Measurements from ENCODE around the gene NMS. TPM values are rescaled to one million over a fixed set of nuclear protein-coding genes. Genes with fewer than 3 reads are reported as not detected.

NMS gene
- total and polyA plus RNA-seq, 2 of the 8 experiments (the other 6 are each of a cell fraction or from before 2014, with no cell fraction given) = not detected

GRCh38 chr2:100425107-100425506 lies 45.2 kb upstream of the NMS start:
- peaks cover 0 to 4% (median 1%) of the 10 kb centered on the region in 4 experiments; a peak in 2 of 7 replicates for H3K4me1 ChIP-seq (replicated peaks in 1 of 4; ENCODE audit: control insufficient read depth in 3 of 4, insufficient read depth in 4 of 4, low read length in 3 of 4)
- H3K9ac ChIP-seq (replicated peaks in 1 of 4; ENCODE audit: extremely low read depth in 1 of 4, low read depth in 3 of 4, low read length in 3 of 4) = no peak overlapping the region
- no peak overlapping the region for H2BK15ac ChIP-seq (ENCODE audit: low read length)
- H3K9me3 ChIP-seq (ENCODE audit: insufficient read depth in 2 of 2, low read depth in 1 of 2, low read length in 1 of 2) = no peaks in the 10 kb centered on the region; a peak in 1 of 4 replicates
- no peak overlapping the region for H2BK5ac ChIP-seq (ENCODE audit: low read depth, low read length)
- H3K27ac ChIP-seq (ENCODE audit: low read depth, low read length) = no peak overlapping the region
- DNase-seq (ENCODE audit: low read depth in 1 of 2, low spot score in 2 of 2) (no peak), FAIRE-seq (no peak)
- H3K56ac ChIP-seq (replicated peaks; ENCODE audit: insufficient read length, low read depth, low read length) = no peak overlapping the region
- H3K18ac ChIP-seq (ENCODE audit: extremely low read depth, low read length) = no peak overlapping the region
- H3K79me2 ChIP-seq (ENCODE audit: control insufficient read depth in 1 of 2, insufficient read depth in 2 of 2, low read length in 2 of 2) = no peaks in the 10 kb centered on the region
- H3K4me2 ChIP-seq (ENCODE audit: insufficient read depth in 1 of 2, low read depth in 2 of 2, low read length in 2 of 2) = no peak overlapping the region
- ChIA-PET CTCF (ENCODE audit: partially characterized antibody) (interaction anchor here (1.7 kb wide), 1 partner anchor 15 kb away, joined by 4 read pairs; no protein-coding TSS in a partner anchor), POLR2A (ENCODE audit: partially characterized antibody) (interaction anchor here (0.6 kb wide), 1 partner anchor 113 kb away, joined by 4 read pairs; no protein-coding TSS in a partner anchor)
- no peaks in the 10 kb centered on the region for H3K36me3 ChIP-seq (ENCODE audit: control insufficient read depth in 2 of 4, insufficient read depth in 4 of 4, low read length in 3 of 4)
- H2AK5ac ChIP-seq (ENCODE audit: low read depth, low read length) = no peak overlapping the region
- H4K20me1 ChIP-seq (replicated peaks in 1 of 2; ENCODE audit: control insufficient read depth in 1 of 2, insufficient read depth in 2 of 2, low read length in 2 of 2) = no peaks in the 10 kb centered on the region
- H2BK120ac ChIP-seq (replicated peaks; ENCODE audit: low read depth, low read length) = no peak overlapping the region
- no peaks in the 10 kb centered on the region for H3K27me3 ChIP-seq (replicated peaks in 1 of 4; ENCODE audit: control insufficient read depth in 3 of 4, extremely low read depth in 1 of 4, insufficient read depth in 3 of 4, low read length in 3 of 4)
- no peak overlapping the region for H4K91ac ChIP-seq (replicated peaks; ENCODE audit: insufficient read length, low read length)
- no peaks in the 10 kb centered on the region for H3K23me2 ChIP-seq (ENCODE audit: low read depth, low read length)
- no peak overlapping the region for H3K23ac ChIP-seq (ENCODE audit: insufficient read length)
- H3K4ac ChIP-seq (replicated peaks; ENCODE audit: insufficient read length, low read depth, low read length) = no peak overlapping the region
- no peak overlapping the region for H4K5ac ChIP-seq (ENCODE audit: insufficient read length, low read depth, low read length)
- H3K14ac ChIP-seq (ENCODE audit: insufficient read length) = no peak overlapping the region
- H2BK20ac ChIP-seq (ENCODE audit: low read length) = no peak overlapping the region
- H2AFZ ChIP-seq (ENCODE audit: low read length) = no peak overlapping the region
- no peak overlapping the region for H3K4me3 ChIP-seq (ENCODE audit: extremely low read depth in 1 of 4, insufficient read depth in 2 of 4, low read depth in 3 of 4, low read length in 4 of 4)
- TF ChIP-seq TBP (IDR thresholded peaks at IDR 0.05; ENCODE audit: low read depth, low read length) = no peak
- TF ChIP-seq POLR2AphosphoS5 (IDR thresholded peaks at IDR 0.05; ENCODE audit: low read depth, low read length) = no peak
- no peak for TF ChIP-seq TEAD4 (IDR thresholded peaks at IDR 0.05; ENCODE audit: low read depth, low read length)
- TF ChIP-seq TAF1 (IDR thresholded peaks at IDR 0.05; ENCODE audit: low read depth, low read length) = no peak
- no peak for TF ChIP-seq EGR1 (IDR thresholded peaks at IDR 0.05; ENCODE audit: borderline replicate concordance, low read depth, low read length)
- no peak for TF ChIP-seq GABPA (IDR thresholded peaks at IDR 0.05; ENCODE audit: borderline replicate concordance, insufficient read depth, low read length)
- TF ChIP-seq NRF1 (IDR thresholded peaks at IDR 0.05; ENCODE audit: low read depth, low read length) = no peak
- 96% methylated on average over 4 of the region's 4 CpGs; no CpG with 5 or more reads in 1 of the 2 experiments for WGBS, 2 experiments (ENCODE audit: extremely low coverage in 1 of 2, insufficient coverage in 1 of 2, insufficient read length in 1 of 2, insufficient replicate concordance in 2 of 2, low coverage in 1 of 2, low lambda C conversion rate in 2 of 2, missing lambda C conversion rate in 1 of 2)
- no peak overlapping the region for H2BK12ac ChIP-seq (ENCODE audit: low read depth, low read length)
- no peaks in the 10 kb centered on the region for H3K79me1 ChIP-seq (ENCODE audit: low read depth, low read length)
- no peak overlapping the region for H4K8ac ChIP-seq (ENCODE audit: extremely low read depth, insufficient read depth, low read length)

Data from H1 (cell line).